Measurements from ENCODE around the gene FAM83F.

Gene FAM83F

DNA sequence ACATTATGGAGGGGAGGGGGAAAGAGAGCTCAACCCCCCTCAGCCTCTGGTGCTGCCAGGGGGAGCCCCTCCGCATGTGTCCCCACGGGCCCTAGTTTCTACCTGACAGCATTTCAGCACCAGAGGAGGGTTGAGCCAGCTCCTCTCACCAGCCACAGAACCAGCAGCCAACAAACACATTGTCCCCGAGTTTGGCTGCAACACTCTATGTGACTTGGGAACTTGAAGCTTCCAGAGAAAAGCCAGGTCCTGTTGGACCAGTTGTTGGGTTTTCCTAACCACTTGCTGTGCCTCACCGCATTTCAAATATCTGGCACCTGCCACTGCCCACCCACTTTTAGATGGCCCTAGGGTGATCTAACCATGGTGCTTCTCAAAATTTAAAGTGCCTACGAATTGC, 21.1 kb upstream of the FAM83F start:
- TF ChIP-seq TAF1 (IDR thresholded peaks at IDR 0.05; ENCODE audit: borderline replicate concordance, insufficient read depth, low read length) (no peak), REST (IDR thresholded peaks at IDR 0.05; ENCODE audit: insufficient read depth in 1 of 2, low read depth in 2 of 2, low read length in 2 of 2) (no peak), SIN3A (IDR thresholded peaks at IDR 0.05; ENCODE audit: borderline replicate concordance, insufficient read depth, low read length) (no peak), POLR2AphosphoS5 (IDR thresholded peaks at IDR 0.05; ENCODE audit: low read depth, low read length) (no peak), FOXP2 (optimal IDR thresholded peaks at IDR 0.05; ENCODE audit: borderline replicate concordance, extremely low read depth, extremely low read length, insufficient read depth) (no peak)

DNA sequence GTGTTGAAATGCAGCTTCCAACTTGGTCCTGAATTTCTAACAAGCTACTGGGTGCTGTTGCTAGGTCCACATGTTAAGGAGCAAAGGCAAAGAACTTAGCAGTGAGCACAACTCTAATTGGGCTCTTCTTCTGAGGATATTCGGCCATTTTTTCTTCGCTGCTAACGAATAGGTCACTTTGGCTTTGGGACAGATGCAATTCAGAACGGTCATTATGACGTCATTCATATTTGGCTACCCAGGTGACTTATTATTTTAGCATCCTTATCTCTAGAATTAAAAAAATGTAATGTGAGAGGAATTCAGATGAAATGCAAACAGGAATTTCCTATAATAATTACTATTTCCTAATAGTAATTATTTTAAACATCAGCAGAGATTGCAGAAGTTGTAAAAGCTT, 20.7 kb upstream of the FAM83F start:
- TF ChIP-seq REST (IDR thresholded peaks at IDR 0.05; ENCODE audit: insufficient read depth in 1 of 2, low read depth in 2 of 2, low read length in 2 of 2) (no peak), TAF1 (IDR thresholded peaks at IDR 0.05; ENCODE audit: borderline replicate concordance, insufficient read depth, low read length) (no peak), POLR2AphosphoS5 (IDR thresholded peaks at IDR 0.05; ENCODE audit: low read depth, low read length) (no peak), FOXP2 (optimal IDR thresholded peaks at IDR 0.05; ENCODE audit: borderline replicate concordance, extremely low read depth, extremely low read length, insufficient read depth) (no peak), SIN3A (IDR thresholded peaks at IDR 0.05; ENCODE audit: borderline replicate concordance, insufficient read depth, low read length) (no peak)

- TF ChIP-seq TAF1 (IDR thresholded peaks at IDR 0.05; ENCODE audit: borderline replicate concordance, insufficient read depth, low read length) (no peak), REST (IDR thresholded peaks at IDR 0.05; ENCODE audit: insufficient read depth in 1 of 2, low read depth in 2 of 2, low read length in 2 of 2) (no peak), SIN3A (IDR thresholded peaks at IDR 0.05; ENCODE audit: borderline replicate concordance, insufficient read depth, low read length) (no peak), POLR2AphosphoS5 (IDR thresholded peaks at IDR 0.05; ENCODE audit: low read depth, low read length) (no peak), FOXP2 (optimal IDR thresholded peaks at IDR 0.05; ENCODE audit: borderline replicate concordance, extremely low read depth, extremely low read length, insufficient read depth) (no peak)
Measured at GRCh38 chr22:39979048-39979447, 15.7 kb upstream of the FAM83F start.

DNA sequence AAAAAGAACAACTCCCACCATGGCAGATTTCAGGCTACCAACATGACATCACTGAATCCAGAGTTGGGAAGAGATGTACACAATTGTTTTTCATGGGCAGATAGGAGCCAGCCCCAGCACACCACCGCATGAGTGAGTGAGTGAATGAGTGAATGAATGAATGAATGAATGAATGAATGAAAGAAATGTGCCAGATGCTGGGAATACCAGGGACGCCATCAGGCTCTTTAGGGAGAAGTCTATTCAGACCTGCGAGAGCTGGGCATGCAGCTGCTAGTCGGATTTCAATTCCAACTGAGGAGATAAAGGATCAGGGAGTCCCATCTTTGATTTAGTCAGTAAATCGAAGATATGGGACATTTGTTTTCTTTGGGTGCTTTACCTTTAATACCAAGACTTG, 15.3 kb upstream of the FAM83F start:
- TF ChIP-seq REST (IDR thresholded peaks at IDR 0.05; ENCODE audit: insufficient read depth in 1 of 2, low read depth in 2 of 2, low read length in 2 of 2) (no peak), SIN3A (IDR thresholded peaks at IDR 0.05; ENCODE audit: borderline replicate concordance, insufficient read depth, low read length) (no peak), FOXP2 (optimal IDR thresholded peaks at IDR 0.05; ENCODE audit: borderline replicate concordance, extremely low read depth, extremely low read length, insufficient read depth) (no peak), POLR2AphosphoS5 (IDR thresholded peaks at IDR 0.05; ENCODE audit: low read depth, low read length) (no peak)

GRCh38 chr22:39980596-39980995, 14.2 kb upstream of the FAM83F start:
- no peak for TF ChIP-seq REST (IDR thresholded peaks at IDR 0.05; ENCODE audit: insufficient read depth in 1 of 2, low read depth in 2 of 2, low read length in 2 of 2)
- no peak for TF ChIP-seq FOXP2 (optimal IDR thresholded peaks at IDR 0.05; ENCODE audit: borderline replicate concordance, extremely low read depth, extremely low read length, insufficient read depth)
- no peak for TF ChIP-seq SIN3A (IDR thresholded peaks at IDR 0.05; ENCODE audit: borderline replicate concordance, insufficient read depth, low read length)
- no peak for TF ChIP-seq POLR2AphosphoS5 (IDR thresholded peaks at IDR 0.05; ENCODE audit: low read depth, low read length)
- no peak for TF ChIP-seq TAF1 (IDR thresholded peaks at IDR 0.05; ENCODE audit: borderline replicate concordance, insufficient read depth, low read length)

Measured in PFSK-1 (cell line).